K562 (cell line): ENCODE measurements around the gene FILIP1L. TPM values are rescaled to one million over a fixed set of nuclear protein-coding genes. Genes with fewer than 3 reads are reported as not detected.
A peak's percentile ranks its signal among the peaks of the same experiment; 100 is the strongest.

Source experiments
- GTF2A2 ChIP-seq: IDR thresholded peaks from 2 replicates; pipeline ENCODE4 v1.6.1; 2016; ENCODE audit warnings: mild to moderate bottlenecking, missing genetic modification characterization, missing compliant biosample characterization
- HNRNPH1 ChIP-seq: fragments of 200-400 bp; formaldehyde crosslinking; optimal IDR thresholded peaks from 2 replicates; pipeline ENCODE3; 2017; ENCODE audit warnings: low read depth, mild to moderate bottlenecking, low read length, moderate library complexity
- JUN ChIP-seq, 2 experiments: sonication (generic) in 1 of 2; formaldehyde crosslinking in 1 of 2; IDR thresholded peaks; 2 replicates each; pipeline versions ENCODE4 v1.6.1 to v1.8.0; 2012 to 2022; ENCODE audit warnings: borderline replicate concordance in 2 of 2, mild to moderate bottlenecking in 2 of 2, improper control_type of control experiment in 1 of 2, low read depth in 1 of 2, low read length in 1 of 2, missing genetic modification reagents in 1 of 2
- KLF10 ChIP-seq: fragments of 250-450 bp; sonication (Bioruptor Pico); IDR thresholded peaks from 2 replicates; pipeline ENCODE4 v1.6.1; 2021; ENCODE audit warnings: matching md5 sums
- MGA ChIP-seq: fragments of 450-650 bp; IDR thresholded peaks from 2 replicates; pipeline ENCODE4 v1.6.1; 2016; ENCODE audit warnings: mild to moderate bottlenecking, moderate library complexity
- RBM25 ChIP-seq: fragments of 200-400 bp; formaldehyde crosslinking; IDR thresholded peaks from 2 replicates; pipeline ENCODE4 v1.6.1; 2018; ENCODE audit warnings: low read length, low read depth, moderate library complexity; ENCODE audit not compliant: severe bottlenecking
- ZBTB34 ChIP-seq: fragments of 250-450 bp; sonication (Bioruptor Pico); IDR thresholded peaks from 2 replicates; pipeline ENCODE4 v1.8.0; 2021; ENCODE audit warnings: mild to moderate bottlenecking, moderate library complexity
- ZNF431 ChIP-seq: sonication (generic); formaldehyde crosslinking; IDR thresholded peaks from 2 replicates; pipeline ENCODE4 v1.8.0; 2022; ENCODE audit warnings: mild to moderate bottlenecking, missing genetic modification reagents
- ZNF780A ChIP-seq: fragments of 250-450 bp; sonication (Bioruptor Pico); IDR thresholded peaks from 2 replicates; pipeline ENCODE4 v1.5.0; 2021; ENCODE audit warnings: mild to moderate bottlenecking
- polyA plus RNA-seq, 8 experiments: library from polyadenylated mRNA; depleted of rRNA in 4 of 8; stranded (reverse) in 5 of 8; unstranded in 3 of 8; fragments of >200 nt; fragmentation: Nextera tagmentation in 2 of 8; fragmentation: Illumina TruSeq in 1 of 8; extraction: Ambion mirVana in 2 of 8; extraction: Trizol in 1 of 8; gene quantifications; 2 replicates each; pipeline versions ENCODE4 v1.2.1 to v1.2.3, GENCODE V29; 2011 to 2014; ENCODE audit warnings: inconsistent platforms in 1 of 8, missing spikeins in 1 of 8
- total RNA-seq, 7 experiments: library from RNA; depleted of rRNA in 6 of 7; stranded (reverse); fragments of >200 nt in 6 of 7; fragmentation: Illumina TruSeq in 2 of 7; extraction: Trizol in 2 of 7; gene quantifications; 2 replicates each; pipeline versions ENCODE4 v1.2.1 to v1.2.3, GENCODE V29; 2011 to 2021; ENCODE audit warnings: low replicate concordance in 1 of 7
- TF ChIP-seq, protein P1 (sequence below): sonication (generic); formaldehyde crosslinking; IDR thresholded peaks from 2 replicates; pipeline ENCODE4 v1.8.0; 2022; ENCODE audit warnings: missing genetic modification reagents, mild to moderate bottlenecking, moderate library complexity, borderline replicate concordance

Gene FILIP1L
- total and polyA plus RNA-seq, 9 of the 15 experiments (the other 6 are each of a cell fraction or from before 2014, with no cell fraction given): 0.50 to 2.1 (median 1.1) TPM

- no peak for TF ChIP-seq ZBTB34 (CRISPR knock-in tag)
- no peak for TF ChIP-seq ZNF780A (CRISPR knock-in tag)
- TF ChIP-seq MGA: peak; percentile 41; the same call in 1 of the 2 replicates
- TF ChIP-seq GTF2A2 (tag): no peak
- no peak for TF ChIP-seq RBM25
- TF ChIP-seq KLF10: no peak
- no peak for TF ChIP-seq ZNF431
- TF ChIP-seq JUN (IDR thresholded peaks at IDR 0.05; ENCODE audit: borderline replicate concordance, low read depth, low read length): no peak
- no peak for TF ChIP-seq JUN (CRISPR knock-in tag; IDR thresholded peaks at IDR 0.05; ENCODE audit: borderline replicate concordance)
- TF ChIP-seq, protein P1, sequence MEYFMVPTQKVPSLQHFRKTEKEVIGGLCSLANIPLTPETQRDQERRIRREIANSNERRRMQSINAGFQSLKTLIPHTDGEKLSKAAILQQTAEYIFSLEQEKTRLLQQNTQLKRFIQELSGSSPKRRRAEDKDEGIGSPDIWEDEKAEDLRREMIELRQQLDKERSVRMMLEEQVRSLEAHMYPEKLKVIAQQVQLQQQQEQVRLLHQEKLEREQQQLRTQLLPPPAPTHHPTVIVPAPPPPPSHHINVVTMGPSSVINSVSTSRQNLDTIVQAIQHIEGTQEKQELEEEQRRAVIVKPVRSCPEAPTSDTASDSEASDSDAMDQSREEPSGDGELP (CRISPR knock-in tag): no peak
- no peak for TF ChIP-seq HNRNPH1
These were observed 53.4 kb downstream of the FILIP1L start (continued) for GRCh38 chr3:100060685-100061484.
